Neural cell (in vitro differentiated cells): ENCODE data around the gene B3GALT6.

ENCODE experiments used
- EP300 ChIP-seq: fragments of 450-650 bp; conservative IDR thresholded peaks from 2 replicates; pipeline ENCODE4 v1.6.1; 2014; ENCODE audit warnings: antibody characterized with exemption, mild to moderate bottlenecking, moderate library complexity; ENCODE audit not compliant: poor library complexity, severe bottlenecking
- RAD21 ChIP-seq: fragments of 450-650 bp; conservative IDR thresholded peaks from 2 replicates; pipeline ENCODE4 v1.6.1; 2014; ENCODE audit warnings: antibody characterized with exemption, mild to moderate bottlenecking, moderate library complexity
- TF ChIP-seq, protein P1 (sequence below): fragments of 450-650 bp; IDR thresholded peaks from 2 replicates; pipeline ENCODE4 v1.5.1; 2014; ENCODE audit warnings: antibody characterized with exemption, mild to moderate bottlenecking, moderate library complexity; ENCODE audit not compliant: poor library complexity, severe bottlenecking
- TF ChIP-seq, protein P2 (sequence below): IDR thresholded peaks from 2 replicates; pipeline ENCODE4 v1.6.1; 2012; ENCODE audit warnings: borderline replicate concordance

DNA sequence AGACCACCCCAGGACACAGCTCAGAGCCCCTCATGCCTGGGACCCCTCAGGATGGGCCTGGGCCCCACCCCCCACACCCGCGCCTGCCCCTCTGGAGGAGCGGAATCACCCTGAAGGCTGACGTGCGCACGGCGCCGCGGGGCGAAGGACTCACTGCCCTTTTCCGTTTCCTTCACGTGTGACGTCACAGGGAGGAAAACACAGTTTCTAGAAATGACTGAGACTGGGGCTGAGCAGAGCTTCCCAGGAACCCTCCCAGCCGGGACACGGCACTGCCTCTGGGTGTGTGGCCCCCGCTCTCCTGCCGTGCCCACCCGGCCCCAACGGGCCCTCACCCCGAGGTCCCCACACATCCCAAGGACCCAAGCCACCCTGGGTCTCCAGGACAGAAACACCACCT is 12.7 kb upstream of the B3GALT6 start:
- TF ChIP-seq EP300 (no peak), RAD21 (no peak)
- TF ChIP-seq, protein P1, sequence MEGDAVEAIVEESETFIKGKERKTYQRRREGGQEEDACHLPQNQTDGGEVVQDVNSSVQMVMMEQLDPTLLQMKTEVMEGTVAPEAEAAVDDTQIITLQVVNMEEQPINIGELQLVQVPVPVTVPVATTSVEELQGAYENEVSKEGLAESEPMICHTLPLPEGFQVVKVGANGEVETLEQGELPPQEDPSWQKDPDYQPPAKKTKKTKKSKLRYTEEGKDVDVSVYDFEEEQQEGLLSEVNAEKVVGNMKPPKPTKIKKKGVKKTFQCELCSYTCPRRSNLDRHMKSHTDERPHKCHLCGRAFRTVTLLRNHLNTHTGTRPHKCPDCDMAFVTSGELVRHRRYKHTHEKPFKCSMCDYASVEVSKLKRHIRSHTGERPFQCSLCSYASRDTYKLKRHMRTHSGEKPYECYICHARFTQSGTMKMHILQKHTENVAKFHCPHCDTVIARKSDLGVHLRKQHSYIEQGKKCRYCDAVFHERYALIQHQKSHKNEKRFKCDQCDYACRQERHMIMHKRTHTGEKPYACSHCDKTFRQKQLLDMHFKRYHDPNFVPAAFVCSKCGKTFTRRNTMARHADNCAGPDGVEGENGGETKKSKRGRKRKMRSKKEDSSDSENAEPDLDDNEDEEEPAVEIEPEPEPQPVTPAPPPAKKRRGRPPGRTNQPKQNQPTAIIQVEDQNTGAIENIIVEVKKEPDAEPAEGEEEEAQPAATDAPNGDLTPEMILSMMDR, result no peak
- TF ChIP-seq, protein P2, sequence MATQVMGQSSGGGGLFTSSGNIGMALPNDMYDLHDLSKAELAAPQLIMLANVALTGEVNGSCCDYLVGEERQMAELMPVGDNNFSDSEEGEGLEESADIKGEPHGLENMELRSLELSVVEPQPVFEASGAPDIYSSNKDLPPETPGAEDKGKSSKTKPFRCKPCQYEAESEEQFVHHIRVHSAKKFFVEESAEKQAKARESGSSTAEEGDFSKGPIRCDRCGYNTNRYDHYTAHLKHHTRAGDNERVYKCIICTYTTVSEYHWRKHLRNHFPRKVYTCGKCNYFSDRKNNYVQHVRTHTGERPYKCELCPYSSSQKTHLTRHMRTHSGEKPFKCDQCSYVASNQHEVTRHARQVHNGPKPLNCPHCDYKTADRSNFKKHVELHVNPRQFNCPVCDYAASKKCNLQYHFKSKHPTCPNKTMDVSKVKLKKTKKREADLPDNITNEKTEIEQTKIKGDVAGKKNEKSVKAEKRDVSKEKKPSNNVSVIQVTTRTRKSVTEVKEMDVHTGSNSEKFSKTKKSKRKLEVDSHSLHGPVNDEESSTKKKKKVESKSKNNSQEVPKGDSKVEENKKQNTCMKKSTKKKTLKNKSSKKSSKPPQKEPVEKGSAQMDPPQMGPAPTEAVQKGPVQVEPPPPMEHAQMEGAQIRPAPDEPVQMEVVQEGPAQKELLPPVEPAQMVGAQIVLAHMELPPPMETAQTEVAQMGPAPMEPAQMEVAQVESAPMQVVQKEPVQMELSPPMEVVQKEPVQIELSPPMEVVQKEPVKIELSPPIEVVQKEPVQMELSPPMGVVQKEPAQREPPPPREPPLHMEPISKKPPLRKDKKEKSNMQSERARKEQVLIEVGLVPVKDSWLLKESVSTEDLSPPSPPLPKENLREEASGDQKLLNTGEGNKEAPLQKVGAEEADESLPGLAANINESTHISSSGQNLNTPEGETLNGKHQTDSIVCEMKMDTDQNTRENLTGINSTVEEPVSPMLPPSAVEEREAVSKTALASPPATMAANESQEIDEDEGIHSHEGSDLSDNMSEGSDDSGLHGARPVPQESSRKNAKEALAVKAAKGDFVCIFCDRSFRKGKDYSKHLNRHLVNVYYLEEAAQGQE, result no peak
